GM19372 (cell line): Measurements from ENCODE around the gene IFT20.
"Not testable (repeated sequence)": the region's sequence is repeated elsewhere in the genome, so short reads cannot be mapped to it uniquely, and the experiment has no call there.

Source experiments
- ATAC-seq: cut with Tn5 transposase; IDR thresholded peaks from one replicate; pipeline ENCODE4 v1.9.1; 2021; ENCODE audit warnings: mild to moderate bottlenecking, low read depth, moderate library complexity; ENCODE audit not compliant: unreplicated experiment

The IFT20 gene

DNA sequence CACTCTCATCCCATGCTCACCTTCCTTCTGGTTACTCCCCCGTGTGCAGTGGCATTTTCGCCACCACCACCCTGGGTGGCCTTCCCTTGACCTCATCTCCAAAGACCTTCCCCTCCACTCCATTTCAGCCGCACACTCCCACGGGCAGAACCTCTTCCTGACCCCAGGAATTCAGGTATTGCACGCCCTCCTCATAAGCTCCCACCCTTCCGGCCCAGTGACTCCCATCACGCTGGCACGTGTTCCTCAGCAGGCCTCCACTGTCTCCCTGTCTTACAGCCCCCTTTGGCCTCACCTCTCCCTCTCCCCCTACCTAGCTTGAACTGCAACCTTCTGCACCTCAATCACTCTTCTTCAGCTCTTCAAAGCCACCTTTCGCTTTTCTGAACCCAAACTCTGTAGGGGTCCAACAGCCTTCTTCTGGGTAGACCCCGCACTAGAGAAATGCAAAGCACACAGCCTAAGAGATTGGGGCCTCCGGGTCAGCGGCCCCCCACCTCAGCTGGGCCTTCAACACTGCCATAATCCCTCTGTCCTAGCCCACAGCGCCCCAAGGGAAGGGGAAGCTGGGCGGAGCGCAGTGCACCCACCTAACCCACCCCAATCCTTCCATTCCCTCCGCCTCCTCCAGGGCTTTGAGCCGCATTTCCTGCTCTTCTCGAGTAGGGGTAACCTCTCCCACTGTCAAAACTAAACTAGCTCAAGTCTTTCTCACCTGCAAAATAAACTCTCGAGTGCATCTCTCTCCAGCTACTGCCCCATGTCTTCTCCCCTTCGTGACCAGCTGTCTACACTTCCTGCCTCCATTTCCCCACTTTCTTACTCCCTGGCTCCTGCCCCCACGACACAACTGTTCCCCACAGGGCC, 17.9 kb downstream of the IFT20 start:
- no peak for ATAC-seq

- no peak for ATAC-seq
These were observed 19.2 kb downstream of the IFT20 start for GRCh38 chr17:28315846-28316705.

GRCh38 chr17:28313841-28314240, 21.4 kb downstream of the IFT20 start:
- no peak for ATAC-seq

- ATAC-seq = no peak
These were observed 28.3 kb downstream of the IFT20 start for GRCh38 chr17:28306954-28307401.

GRCh38 chr17:28298449-28298848, 36.8 kb downstream of the IFT20 start:
- no peak for ATAC-seq

GRCh38 chr17:28295677-28296578, 39.3 kb downstream of the IFT20 start:
- ATAC-seq = no peak

DNA sequence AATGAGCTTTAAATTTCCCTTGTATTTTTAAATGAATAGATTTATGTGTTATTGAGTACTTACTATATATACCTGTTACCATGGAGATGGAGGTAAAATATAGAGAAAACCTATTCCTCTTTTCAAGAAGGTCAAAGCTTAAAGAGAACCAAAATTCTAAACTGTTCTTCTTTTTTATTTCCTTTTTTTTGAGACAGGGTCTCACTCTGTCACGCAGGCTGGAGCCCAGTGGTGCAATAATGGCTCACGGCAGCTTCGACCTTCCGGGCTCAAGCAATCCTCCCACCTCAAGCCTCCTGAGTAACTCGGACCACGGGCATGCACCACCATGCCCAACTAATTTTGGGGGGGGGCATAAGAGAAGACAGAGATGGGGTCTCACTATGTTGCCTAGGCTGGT, 41.3 kb downstream of the IFT20 start:
- ATAC-seq = no peak

DNA sequence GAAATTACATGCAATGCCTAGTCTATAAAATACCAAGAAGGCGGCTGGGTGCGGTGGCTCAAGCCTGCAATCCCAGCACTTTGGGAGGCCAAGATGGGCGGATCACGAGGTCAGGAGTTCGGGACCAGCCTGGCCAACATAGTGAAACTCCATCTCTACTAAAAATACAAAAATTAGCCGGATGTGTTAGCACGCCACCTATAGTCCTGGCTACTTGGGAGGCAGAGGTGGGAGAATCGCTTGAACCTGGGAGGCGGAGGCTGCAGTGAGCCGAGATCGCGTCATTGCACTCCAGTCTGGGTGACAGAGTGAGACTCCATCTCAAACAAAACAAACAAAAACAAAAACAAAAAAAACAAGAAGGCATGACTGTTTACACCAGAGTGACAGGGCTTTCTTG, 42.4 kb downstream of the IFT20 start:
- not testable (repeated sequence) for ATAC-seq

DNA sequence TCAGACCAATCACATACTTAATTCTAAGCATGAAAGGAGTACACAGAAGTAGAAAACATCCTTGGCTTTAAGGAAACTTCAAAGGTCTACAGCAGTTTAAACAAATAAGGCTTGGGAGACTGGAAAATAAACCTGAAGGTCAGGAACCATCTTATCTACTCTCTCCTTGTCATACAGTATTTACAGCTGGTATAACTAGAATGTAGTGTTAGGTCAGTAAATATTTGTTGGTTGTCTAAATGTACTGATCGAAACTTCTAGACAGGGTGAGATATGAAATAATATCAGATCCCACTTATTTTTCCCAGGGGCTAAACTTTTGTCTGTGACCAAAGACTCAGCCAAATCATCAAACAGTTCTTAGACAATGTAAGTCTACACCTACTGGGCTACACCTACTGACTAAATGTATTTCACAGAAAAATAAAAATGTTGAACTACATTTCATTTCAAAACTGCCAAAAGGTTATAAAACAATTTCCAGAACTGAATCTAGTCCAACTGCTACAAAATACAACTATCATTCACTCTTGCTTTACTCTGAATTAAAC, 43.4 kb downstream of the IFT20 start:
- no peak for ATAC-seq

GRCh38 chr17:28290703-28291102, 44.6 kb downstream of the IFT20 start:
- ATAC-seq = no peak

- ATAC-seq = no peak
These were observed 49.3 kb downstream of the IFT20 start for GRCh38 chr17:28285965-28286364.

- ATAC-seq = no peak
These were observed 52.7 kb downstream of the IFT20 start for GRCh38 chr17:28282596-28282995.

DNA sequence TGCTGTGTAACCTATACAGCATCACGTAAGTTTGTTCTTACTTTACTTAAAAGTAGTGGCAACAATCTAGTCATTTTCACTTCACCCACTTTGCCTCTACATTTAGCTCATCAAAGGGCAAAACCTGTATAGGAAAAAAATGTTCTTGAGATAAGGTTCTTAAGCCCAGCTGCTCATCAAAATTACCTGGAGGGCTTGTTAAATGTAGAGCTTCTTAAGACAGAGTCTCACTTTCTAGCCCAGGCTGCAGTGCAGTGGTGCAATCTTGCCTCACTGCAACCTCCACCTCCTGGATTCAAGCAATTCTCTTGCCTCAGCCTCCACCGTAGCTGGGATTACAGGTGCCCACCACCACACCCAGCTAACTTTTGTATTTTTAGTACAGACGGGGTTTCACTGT, 54.4 kb downstream of the IFT20 start:
- ATAC-seq = no peak

GRCh38 chr17:28279411-28279810, 55.9 kb downstream of the IFT20 start:
- ATAC-seq = no peak
